ENCODE results near the gene CABP4.

- no peak for TF ChIP-seq CTCF (IDR thresholded peaks at IDR 0.05)
- no peak for TF ChIP-seq EZH2 (IDR thresholded peaks at IDR 0.05; ENCODE audit: borderline replicate concordance, insufficient read depth, low read depth, low read length, poor library complexity, severe bottlenecking)
These were observed 1.0 kb downstream of the CABP4 start for GRCh38 chr11:67456068-67456705.

Data from B cell (primary cell).